Kasumi-1 (cell line): Measurements from ENCODE around the gene ZNF485.
A peak's percentile ranks its signal among the peaks of the same experiment; 100 is the strongest.
"Not testable (repeated sequence)": the region's sequence is repeated elsewhere in the genome, so short reads cannot be mapped to it uniquely, and the experiment has no call there.

ENCODE experiments used
- DNase-seq, 2 experiments: peaks; one replicate each; lab custom pipeline; 2025; lab: John Stamatoyannopoulos, UW

ZNF485 gene

GRCh38 chr10:43606323-43607198 is at the start of gene ZNF485:
Gene ZNF485, plus strand, starts transcription at chr10:43606438. Its CDS starts 613 bp downstream, at chr10:43607051.
- peak; percentile 76 to 81 for DNase-seq

GRCh38 chr10:43557214-43557613 is 49.0 kb upstream of the ZNF485 start:
- DNase-seq: no peak

- no peak for DNase-seq
Observed at GRCh38 chr10:43569681-43570080, 36.6 kb upstream of the ZNF485 start.

GRCh38 chr10:43570971-43571370 is 35.3 kb upstream of the ZNF485 start:
- peak; percentile 49 to 60 for DNase-seq

- DNase-seq: no peak
Observed at GRCh38 chr10:43573250-43574000, 32.8 kb upstream of the ZNF485 start.

DNA sequence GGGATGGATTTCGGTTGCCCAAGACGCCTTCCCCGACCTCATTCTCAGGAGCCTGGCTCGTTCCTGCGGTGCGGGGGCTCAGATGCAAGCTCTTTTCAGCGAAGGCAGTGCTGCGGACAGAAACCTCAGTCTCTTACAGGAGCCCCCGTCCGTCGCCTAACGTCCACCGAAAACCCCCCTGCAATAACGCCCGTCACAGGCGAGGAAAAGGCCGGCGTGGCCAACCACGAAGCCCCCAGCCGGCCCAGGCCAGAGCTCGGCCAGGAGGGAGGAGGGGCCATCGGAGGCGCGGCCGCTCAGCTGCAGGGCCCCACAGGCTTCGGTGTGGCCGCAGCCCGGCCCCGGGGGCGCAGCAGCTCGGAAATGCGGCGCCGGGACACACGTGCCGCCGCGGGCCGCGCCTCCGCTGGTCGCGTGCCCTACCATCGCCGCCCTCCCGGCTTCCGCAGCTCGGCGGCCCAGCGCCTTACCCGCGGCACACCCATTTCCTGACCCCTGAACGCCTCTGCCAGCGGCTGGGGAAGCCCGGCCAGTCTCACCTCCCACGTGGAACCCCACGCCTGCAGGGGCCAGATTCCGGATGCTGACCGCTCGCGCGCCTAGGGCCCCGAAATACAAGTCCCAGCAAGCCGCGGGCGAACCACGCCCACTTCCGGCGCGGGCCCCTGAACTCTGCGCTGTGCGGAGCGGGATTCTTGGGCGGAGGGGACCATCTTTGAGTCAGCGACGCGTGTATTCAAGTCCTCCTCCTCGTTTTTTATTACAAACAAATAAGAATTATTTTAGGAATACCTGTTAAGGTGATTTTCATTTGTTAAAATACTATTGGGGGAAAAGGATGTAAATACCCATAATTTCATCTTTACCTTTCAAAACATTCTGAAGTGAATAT is 32.0 kb upstream of the ZNF485 start, which contains the start of gene ZNF239:
ZNF239 (minus strand) TSS at position 616 of the 892 bp plus-strand sequence. CDS start 16,537 bp downstream, outside the sequence.
- DNase-seq: no peak

DNA sequence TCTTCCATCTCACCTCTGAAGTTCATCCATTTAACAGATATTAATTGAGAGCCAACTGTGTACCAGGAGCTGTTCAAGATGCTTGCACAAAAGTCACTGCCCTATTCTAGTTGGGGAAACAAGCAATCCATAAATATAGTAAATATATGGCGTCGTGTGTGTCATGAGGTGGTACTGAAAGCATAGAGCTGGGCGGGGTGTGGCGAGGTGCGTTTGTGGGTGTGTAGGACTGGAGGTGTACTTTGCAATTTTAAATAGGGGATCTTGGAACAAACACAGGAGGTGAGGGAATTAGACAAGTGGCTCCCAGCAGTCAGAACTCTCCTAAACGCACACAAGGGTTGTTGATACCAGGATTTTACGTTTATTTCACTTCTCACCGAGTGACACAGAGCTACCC is 31.3 kb upstream of the ZNF485 start:
- no peak for DNase-seq

DNA sequence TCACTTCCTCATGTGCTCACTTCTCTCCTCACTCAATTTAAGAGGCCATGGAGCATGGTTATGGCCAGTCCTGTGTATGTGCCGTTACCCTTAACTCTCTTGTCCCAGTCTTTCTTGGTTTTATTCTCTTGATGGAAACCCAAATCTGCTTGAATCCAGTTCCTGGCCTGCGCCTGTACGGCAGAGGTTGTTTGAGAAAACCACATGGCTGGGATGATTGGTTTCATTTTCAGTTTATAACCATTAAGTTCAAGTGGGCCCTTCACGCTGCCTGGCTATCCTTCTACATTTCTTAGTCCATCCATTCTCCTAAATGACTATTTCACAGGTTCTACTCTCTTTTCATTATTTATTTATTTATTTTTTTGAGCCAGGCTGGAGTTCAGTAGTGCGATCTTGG is 30.2 kb upstream of the ZNF485 start:
- DNase-seq: no peak

- no peak for DNase-seq
Observed at GRCh38 chr10:43576580-43576979, 29.7 kb upstream of the ZNF485 start.

GRCh38 chr10:43584051-43584450 is 22.2 kb upstream of the ZNF485 start:
- no peak for DNase-seq

- no peak for DNase-seq
Observed at GRCh38 chr10:43585046-43585445, 21.2 kb upstream of the ZNF485 start.

- DNase-seq: no peak
Observed at GRCh38 chr10:43585981-43586729, 20.1 kb upstream of the ZNF485 start.

DNA sequence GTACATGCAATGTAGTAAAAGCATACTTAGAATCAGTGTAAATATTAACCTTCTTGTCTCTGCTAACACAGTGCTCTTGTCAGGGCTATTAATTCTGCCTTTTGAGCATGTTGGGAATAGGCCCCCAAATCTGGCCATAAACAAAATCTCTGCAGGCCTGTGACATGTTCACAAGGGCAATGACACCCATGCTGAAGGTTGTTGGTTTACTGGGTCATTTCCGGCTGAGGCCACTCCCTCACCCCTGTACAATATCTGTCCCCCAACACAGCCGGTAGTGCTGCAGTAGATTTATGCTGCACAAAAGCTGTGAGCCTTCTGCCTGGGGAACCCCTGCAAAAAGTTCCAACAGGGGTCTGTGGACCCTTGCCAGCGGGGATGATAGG is 19.5 kb upstream of the ZNF485 start:
- not testable (repeated sequence) for DNase-seq

DNA sequence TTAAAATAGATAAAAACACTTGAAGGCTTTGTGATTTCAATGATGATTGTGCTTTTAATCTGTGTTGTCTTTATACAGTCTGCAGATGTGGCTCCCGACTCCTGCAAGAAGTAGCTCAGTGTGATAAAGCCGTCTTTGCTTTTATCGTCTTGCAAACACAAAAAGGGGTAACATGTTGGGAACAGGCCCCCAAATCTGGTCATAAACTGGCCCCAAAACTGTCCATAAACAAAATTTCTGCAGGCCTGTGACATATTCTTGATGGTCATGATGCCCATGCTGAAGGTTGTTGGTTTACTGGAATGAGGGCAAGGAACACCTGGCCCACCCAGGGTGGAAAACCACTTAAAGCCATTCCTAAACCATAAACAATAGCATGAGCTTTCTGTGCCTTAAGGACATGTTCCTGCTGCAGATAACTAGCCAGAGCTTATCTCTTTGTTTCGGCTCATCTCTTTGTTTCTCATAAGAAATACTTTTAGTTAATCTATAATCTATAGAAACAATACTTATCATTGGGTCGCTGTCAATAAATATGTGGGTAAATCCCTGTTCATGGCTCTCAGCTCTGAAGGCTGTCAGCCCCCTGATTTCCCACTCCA is 14.8 kb upstream of the ZNF485 start:
- DNase-seq: no peak

DNA sequence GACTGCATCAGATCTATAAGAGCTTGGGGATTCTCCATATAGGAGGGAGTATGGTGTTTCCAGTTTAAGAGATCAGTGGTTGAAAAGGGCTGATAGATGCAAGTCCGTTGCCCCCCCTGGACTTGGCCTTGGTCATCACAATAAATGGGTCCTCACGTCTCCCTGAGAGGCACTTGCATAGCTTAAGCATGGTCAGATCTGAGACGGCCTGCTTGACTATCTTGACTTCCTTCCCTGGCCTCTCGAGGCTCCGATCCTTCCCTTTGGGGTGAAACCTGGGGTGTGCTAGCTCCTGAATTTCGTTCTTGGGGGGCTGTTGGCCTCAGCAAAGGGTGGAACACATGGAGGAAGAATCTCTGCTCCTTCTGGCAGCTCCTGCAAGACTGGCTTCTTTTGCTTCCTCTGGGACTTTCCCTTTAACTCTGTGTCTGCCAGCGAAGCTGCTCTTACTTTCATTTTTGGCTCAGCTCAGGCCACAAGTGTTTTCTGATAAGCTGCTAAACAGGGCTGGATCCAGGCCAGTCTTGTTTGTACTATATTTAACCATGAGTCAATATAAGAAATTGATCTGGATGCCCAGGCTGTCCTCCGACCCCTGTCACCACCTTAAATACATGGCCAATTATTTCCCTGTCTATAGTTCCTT is 11.2 kb upstream of the ZNF485 start:
- DNase-seq: peak; percentile 56 to 59

GRCh38 chr10:43595739-43596298 is 10.4 kb upstream of the ZNF485 start:
- peak; percentile 13 to 22 for DNase-seq

DNA sequence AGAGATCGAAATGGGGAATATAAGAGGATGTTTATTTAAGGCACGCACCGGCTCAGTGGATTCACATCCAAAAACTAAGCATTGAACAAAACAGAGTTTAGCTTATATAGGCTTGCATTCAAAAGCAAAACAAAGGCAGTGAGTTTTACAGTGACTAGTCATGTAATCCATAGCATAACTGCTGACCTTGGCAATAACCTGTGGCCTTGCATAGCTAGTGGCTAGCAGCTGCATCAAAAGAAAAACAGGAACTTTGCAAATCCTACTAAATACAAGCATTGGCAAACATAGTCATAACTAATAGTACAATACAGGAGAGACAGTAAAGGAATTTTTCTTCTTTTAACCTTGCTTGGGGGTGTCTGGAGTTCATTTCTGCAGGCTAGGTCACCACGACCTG is 9.7 kb upstream of the ZNF485 start:
- no peak for DNase-seq

DNA sequence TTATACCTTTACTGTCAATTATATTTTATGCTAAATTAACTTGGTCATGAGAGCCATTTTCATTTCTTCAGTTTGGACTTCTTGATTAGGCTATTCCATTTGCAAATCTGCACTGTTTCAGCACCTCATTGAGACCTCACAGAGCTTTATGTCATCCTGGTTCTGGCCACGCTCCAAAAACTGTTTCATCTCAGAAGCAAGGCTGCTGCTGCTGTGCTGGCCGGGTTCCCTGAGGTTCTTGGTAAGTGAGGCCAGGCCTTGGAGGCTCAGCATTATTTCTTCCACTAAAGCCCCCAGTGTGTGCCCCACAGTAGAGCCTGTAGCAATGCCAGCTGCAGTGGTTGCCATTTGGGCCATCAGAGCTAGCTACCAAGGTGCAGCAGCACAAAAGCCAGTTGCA is 7.8 kb upstream of the ZNF485 start:
- DNase-seq: no peak

- no peak for DNase-seq
Observed at GRCh38 chr10:43599333-43599732, 6.9 kb upstream of the ZNF485 start.

DNA sequence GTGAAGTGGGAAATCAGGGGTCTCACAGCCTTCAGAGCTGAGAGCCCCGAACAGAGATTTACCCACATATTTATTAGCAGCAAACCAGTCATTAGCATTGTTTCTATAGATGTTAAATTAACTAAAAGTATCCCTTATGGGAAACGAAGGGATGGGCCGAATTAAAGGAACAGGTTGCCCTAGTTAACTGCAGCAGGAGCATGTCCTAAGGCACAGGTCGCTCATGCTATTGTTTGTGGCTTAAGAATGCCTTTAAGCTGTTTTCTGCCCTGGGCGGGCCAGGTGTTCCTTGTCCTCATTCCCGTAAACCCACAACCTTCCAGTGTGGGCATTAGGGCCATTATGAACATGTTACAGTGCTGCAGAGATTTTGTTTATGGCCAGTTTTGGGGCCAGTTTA is 4.7 kb upstream of the ZNF485 start:
- DNase-seq: not testable (repeated sequence)
